ENCODE measurements around the gene SLC9B2.

Gene SLC9B2

DNA sequence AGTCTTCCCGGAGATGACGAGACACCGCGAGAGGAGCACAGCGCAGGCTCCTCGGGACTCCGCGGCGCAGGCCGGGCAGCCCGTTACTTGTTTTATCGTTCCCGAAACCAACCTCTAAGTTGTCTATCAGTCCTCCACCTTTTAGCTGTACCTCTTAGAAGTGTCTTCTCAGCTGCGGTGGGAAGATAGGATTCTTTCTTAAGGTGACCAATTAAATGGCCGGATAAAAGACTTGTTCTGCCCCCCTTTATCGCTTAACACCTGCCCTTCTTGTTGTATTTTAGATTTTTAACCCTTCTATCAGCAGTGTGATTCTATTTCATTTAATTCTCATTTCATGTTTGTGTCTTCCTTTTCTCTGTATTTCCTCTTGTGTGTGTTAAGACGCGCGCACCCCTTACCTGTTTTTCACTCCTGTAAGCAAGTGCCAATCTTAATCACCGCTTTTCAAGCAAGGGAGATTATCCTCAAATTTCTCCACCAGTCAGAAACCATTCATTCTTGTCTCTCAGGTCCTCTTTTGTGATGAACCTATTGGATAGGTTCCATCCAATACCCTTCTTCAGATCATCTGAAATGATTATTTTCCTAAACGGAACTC, at the start of gene SLC9B2:
Gene SLC9B2, minus strand, starts transcription at position 15 of the 601 bp plus-strand sequence. CDS start 9,211 bp downstream, outside the sequence.
- DNase-seq, result no peak

GRCh38 chr4:103126126-103126525, 49.6 kb upstream of the SLC9B2 start:
- DNase-seq, result no peak

- DNase-seq, result no peak
These were observed 46.6 kb upstream of the SLC9B2 start for GRCh38 chr4:103123114-103123513.

DNA sequence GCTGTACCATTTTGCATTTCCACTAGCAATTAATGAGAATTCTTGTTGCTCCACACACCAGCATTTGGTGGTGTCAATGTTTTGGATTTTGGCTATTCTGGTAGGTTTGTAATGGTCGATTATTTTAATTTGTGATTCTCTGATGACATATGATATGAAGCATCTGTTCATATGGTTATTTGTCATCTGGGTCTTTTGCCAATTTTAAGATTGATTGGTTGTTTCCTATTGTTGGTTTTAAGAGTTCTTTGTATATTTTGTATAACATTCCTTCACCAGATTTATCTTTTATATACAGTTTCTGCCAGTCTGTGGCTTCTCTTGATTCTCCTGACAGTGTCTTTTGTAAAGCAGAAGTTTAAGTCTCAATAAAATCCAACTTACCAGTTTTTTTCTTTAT, 41.6 kb upstream of the SLC9B2 start:
- DNase-seq, result no peak

GRCh38 chr4:103111598-103111997, 35.0 kb upstream of the SLC9B2 start:
- no peak for DNase-seq

- no peak for DNase-seq
These were observed 32.0 kb upstream of the SLC9B2 start for GRCh38 chr4:103108542-103108941.

DNA sequence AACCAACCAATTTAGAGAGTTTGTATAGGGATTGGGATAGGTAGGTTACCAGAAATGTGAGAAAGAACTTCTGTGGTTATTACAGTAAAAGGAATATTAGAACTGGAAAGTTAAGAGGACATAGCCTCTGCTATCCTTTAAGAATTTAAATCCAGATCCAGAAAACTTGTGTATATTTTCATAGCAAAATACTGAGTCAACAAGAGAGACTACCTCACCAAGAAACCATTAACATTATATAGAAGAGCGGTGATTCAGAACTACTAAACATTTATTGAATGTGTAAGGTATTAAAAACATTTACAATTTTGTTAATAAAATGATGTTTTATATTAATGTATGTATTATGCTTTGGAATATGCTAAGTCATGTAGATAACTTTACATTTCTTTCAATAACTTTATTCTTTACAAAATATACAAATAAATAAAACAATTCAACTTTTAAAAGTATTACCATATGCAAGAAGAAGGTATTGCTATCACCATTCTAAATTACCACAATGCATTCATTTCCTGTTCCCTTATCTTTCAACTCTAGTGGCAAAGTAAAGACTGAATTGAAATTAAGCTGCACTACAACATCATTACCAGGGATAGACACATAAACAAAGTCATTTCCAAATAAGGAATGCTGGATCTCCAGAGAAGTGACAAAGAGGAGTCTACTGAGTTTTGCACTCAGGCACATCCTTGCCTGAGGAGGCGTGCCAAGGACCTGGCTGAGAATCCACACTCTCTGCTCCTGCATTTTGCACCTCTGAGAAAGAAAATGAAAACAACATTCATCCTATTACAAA, 29.2 kb upstream of the SLC9B2 start:
- DNase-seq, result no peak

DNA sequence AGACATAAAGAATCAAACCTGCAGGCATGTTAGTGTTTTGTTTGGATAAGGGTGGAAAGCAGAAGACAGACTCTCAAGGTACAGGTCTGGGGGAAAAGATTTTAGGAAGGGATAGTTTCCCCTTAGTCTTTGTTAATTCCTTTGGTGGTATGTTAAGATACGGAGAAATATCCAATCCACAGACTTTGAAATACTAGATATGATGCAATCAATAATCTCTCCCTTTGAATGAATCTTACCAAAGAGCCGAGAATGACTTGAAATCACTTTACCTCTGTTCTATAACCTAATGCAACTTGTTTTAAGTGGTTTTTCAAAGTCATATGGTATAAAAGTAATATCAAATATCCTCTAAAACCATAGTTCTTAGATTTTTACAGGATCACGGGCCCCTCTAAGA, 28.3 kb upstream of the SLC9B2 start:
- DNase-seq, result no peak

DNA sequence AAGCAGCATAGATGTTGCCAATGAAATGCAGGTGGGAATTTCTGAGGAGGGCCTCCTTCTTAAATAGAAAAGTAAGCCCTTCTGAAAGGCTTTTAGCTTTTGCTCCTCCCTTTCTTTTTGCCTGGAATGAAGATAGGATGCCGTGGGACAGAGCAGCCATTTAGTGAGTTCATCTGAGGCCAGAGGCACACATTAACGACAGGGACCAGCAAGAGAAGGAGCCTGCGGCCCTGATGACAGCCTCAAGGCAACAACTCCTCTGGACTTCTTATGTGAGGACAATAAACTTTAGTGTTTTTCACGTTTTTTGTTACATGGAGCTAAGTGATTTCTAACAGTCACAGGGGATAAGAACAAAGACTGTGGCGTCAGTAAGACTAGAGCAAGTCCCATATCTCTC, 24.1 kb upstream of the SLC9B2 start:
- no peak for DNase-seq

- peak; percentile 83 for DNase-seq
These were observed 23.3 kb upstream of the SLC9B2 start, which contains the start of gene BDH2 for GRCh38 chr4:103099691-103100392. Gene BDH2 (minus strand): TSS chr4:103099834. CDS start chr4:103096254, 3,580 bp downstream.

DNA sequence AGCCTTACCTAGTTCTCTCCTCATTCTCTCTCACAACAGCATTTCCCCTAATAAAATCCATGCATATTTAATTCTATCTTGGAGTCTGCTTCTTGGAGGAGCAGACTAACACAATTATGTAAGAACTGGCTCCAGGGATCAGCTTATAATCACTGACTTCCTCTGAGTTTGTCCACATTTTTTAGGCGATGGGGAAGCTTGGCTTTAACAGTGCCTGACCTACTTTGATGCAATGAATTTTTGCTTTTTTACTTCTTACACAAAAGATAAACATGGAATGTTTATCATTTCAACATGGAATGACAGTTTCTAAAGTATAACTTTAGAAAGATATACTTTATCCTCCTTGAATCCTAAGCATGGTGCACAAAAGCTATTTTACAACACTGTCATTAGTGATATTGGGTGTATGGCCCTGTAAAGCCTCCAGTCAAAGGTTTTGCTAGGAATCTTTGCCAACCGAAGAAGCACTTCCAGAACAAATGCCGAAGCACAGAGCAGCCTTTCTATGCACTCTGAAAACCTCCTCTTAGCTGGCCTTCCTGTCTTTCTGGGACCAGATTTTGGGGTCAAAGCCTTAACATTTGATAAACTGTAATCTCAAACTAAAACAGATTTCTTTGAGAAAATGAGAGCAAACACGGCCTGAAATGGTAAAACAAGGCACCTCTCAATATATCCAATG, 22.3 kb upstream of the SLC9B2 start:
- DNase-seq, result no peak

GRCh38 chr4:103098341-103098740, 21.8 kb upstream of the SLC9B2 start:
- DNase-seq, result peak; percentile 53

GRCh38 chr4:103097112-103097511, 20.6 kb upstream of the SLC9B2 start:
- DNase-seq, result no peak

GRCh38 chr4:103095080-103095479, 18.5 kb upstream of the SLC9B2 start:
- DNase-seq, result no peak

DNA sequence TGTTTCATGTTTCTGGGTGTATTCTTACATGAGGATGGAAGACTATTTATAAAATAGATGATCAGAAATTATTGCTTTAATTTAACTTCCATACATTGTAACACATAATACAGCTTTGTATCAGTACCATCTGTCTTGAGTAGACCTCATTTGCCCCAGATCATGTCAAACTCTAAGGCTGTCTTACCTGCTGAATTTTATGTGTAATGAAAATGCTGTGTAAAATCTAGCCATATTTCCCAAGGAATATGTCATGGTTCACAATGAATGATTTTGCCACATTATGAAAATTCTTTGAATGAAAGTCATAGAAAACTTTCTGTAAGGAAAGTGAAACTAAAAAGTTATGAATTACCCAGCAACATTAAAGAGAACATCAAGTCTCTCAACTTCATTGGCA, 15.7 kb upstream of the SLC9B2 start:
- DNase-seq, result no peak

- peak; percentile 44 for DNase-seq
These were observed 15.2 kb upstream of the SLC9B2 start for GRCh38 chr4:103091601-103092223.

- DNase-seq, result no peak
These were observed 12.9 kb upstream of the SLC9B2 start for GRCh38 chr4:103089481-103089880.

DNA sequence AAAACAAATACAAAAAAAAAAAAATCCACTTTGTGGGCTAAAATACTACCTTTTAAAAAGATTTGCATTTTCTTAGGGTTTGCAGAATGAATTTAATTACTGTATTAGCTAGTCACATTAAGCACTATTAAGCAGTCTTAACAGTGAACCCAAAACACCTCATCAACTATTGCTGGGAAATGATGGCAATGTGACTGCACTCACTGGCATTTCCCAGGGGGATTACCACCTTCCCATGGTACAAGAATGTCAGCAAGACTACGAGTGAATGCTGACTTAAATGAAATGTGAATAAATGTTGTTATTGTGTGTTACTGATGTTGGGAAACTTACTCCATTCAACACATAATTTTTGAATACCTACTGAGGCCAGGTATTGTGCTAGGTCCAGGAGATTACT, 10.0 kb upstream of the SLC9B2 start:
- no peak for DNase-seq

DNA sequence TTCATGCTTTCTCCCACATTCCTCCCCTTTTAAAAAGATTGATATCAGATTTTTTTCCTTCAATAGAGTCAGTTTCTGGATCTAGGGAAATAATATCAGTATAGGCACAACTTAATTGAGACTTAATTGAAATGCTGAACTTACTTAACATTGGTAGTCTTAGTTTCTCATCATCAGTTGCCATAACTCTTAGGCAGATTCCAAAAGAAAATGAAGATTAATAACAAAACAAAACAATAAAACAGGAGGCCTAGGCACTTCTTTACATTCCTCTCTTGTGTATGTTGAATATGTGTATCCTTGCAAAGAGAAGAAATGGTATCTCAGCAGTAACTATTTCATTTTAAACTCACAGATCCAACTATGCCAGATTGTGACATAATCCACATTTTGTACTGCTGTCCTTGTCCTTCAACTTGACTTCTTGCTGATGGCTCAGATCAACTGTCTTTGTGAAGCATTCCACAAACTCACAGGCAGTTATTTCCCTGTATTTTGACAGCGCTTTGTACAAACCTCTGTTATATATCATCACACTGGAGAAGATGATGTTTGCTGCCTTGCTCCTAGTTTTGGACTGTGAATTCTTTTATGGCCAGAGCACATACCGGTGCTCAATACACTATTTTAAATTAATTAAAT, 9.1 kb upstream of the SLC9B2 start:
- no peak for DNase-seq

- no peak for DNase-seq
These were observed 3.1 kb upstream of the SLC9B2 start for GRCh38 chr4:103079621-103080020.

DNA sequence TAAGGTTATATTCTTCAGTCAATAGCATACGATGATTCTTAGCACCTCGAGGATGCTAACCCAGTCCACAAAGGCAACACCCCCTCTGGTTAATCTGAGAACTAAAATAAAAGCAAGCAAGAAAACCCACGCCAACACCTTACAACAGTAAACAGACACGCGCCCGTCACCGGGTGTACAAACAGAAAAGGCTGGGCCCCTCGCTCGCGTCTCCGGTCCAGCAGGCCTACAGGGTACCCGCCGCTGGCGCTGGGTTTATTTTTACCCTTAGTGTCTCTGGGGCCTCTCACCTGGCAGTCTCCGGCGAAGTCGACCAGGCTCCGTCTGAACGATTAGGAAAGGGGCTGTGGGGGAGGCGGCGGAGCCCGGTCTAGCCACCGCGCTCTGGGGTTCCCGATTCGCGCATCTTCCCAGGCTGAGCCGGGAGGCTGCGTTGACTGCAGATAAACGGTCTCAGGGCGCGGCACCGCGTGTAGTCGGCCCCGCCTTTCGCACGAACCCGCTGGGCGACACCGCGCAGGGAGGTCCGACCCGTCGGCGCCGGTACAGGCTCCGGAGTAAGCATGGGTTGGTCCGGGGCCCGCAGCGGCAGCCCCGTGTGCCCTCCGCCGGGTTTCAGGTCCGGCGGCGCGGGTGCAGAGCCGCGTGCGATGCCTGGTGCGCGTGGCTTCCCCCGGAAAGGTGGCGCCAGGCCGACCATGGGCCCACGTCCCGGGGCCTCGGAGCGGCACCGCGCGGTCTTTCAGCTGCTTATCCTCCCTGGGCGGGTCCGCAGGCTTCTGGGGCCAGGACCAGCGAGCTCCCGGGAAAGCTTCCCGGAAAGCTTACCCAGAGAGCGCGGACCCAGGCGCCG, 441 bp downstream of the SLC9B2 start:
- peak; percentile 95 for DNase-seq
